ENCODE data around the gene ZNF608.

Gene ZNF608

GRCh38 chr5:124745928-124746915 lies at the start of gene ZNF608:
Gene ZNF608, minus strand, starts transcription at chr5:124746639. Its CDS starts 1,650 bp downstream, at chr5:124744989.
- no peak for DNase-seq

- DNase-seq = no peak
Observed at GRCh38 chr5:124795829-124796228, 49.4 kb upstream of the ZNF608 start.

GRCh38 chr5:124790895-124791732 lies 44.7 kb upstream of the ZNF608 start:
- DNase-seq = no peak

- no peak for DNase-seq
Observed at GRCh38 chr5:124790301-124790894, 44.0 kb upstream of the ZNF608 start.

- DNase-seq = no peak
Observed at GRCh38 chr5:124789104-124789605, 42.7 kb upstream of the ZNF608 start.

GRCh38 chr5:124783794-124784193 lies 37.4 kb upstream of the ZNF608 start:
- no peak for DNase-seq

- no peak for DNase-seq
Observed at GRCh38 chr5:124783285-124783684, 36.8 kb upstream of the ZNF608 start.

GRCh38 chr5:124782262-124782661 lies 35.8 kb upstream of the ZNF608 start:
- DNase-seq = no peak

- no peak for DNase-seq
Observed at GRCh38 chr5:124780011-124780410, 33.6 kb upstream of the ZNF608 start.

GRCh38 chr5:124773315-124774311 lies 27.2 kb upstream of the ZNF608 start:
- DNase-seq = no peak

- no peak for DNase-seq
Observed at GRCh38 chr5:124772457-124773200, 26.2 kb upstream of the ZNF608 start.

GRCh38 chr5:124771761-124772160 lies 25.3 kb upstream of the ZNF608 start:
- no peak for DNase-seq

GRCh38 chr5:124764992-124765611 lies 18.7 kb upstream of the ZNF608 start:
- no peak for DNase-seq

GRCh38 chr5:124764585-124764984 lies 18.1 kb upstream of the ZNF608 start:
- DNase-seq = no peak

GRCh38 chr5:124761010-124761409 lies 14.6 kb upstream of the ZNF608 start:
- DNase-seq = no peak

GRCh38 chr5:124760608-124761007 lies 14.2 kb upstream of the ZNF608 start:
- DNase-seq = no peak

- no peak for DNase-seq
Observed at GRCh38 chr5:124755565-124755964, 9.1 kb upstream of the ZNF608 start.

GRCh38 chr5:124755041-124755440 lies 8.6 kb upstream of the ZNF608 start:
- DNase-seq = no peak

- DNase-seq = no peak
Observed at GRCh38 chr5:124754206-124754927, 7.9 kb upstream of the ZNF608 start.
